ENCODE results near the gene KIRREL3. TPM values are rescaled to one million over a fixed set of nuclear protein-coding genes. Genes with fewer than 3 reads are reported as not detected.

Gene KIRREL3
- polyA plus RNA-seq, 1 donor (not counting 4 experiments of a cell fraction or from before 2014, with no cell fraction given): 0.04 TPM

DNA sequence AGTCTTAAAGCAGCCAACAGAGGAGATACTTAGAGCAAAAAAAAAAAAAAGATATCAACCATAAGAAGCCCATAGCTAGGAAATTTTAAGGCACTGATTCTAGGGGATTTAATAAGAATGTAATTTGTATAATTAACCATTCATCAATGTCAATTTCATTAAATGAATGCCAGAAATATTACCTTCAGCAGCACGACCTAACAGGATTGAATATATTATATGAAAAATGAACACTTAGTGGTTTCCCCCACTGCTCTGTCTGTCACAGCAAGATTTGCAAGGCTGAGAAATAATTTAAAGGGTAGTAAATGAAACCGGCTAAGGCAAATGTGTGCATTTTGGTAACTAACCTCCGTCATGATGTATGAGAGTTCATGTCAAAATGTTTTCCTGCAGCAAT lies 319.9 kb downstream of the KIRREL3 start:
- Histone ChIP-seq H3K27me3 (ENCODE audit: control insufficient read depth, extremely low read depth, insufficient read depth, low read length) (no peaks in the 10 kb centered on the region), H4K20me1 (ENCODE audit: control insufficient read depth, extremely low read depth, insufficient read depth, low read length) (no peaks in the 10 kb centered on the region), H3K4me2 (ENCODE audit: control insufficient read depth, extremely low read depth, insufficient read depth, low read depth, low read length) (no peak overlapping the region), H3K27ac (ENCODE audit: control insufficient read depth, insufficient read depth, low read length) (no peak overlapping the region), H3K79me2 (ENCODE audit: control insufficient read depth, insufficient read depth, low read length) (no peaks in the 10 kb centered on the region), H3K9me3 (ENCODE audit: control insufficient read depth, low read depth, low read length) (no peaks in the 10 kb centered on the region), H3K9me1 (ENCODE audit: control insufficient read depth, extremely low read depth, insufficient read depth, low read length) (no peaks in the 10 kb centered on the region), H3K9ac (ENCODE audit: control insufficient read depth, extremely low read depth, insufficient read depth, low read length) (no peak overlapping the region), H3K4me1 (ENCODE audit: control insufficient read depth, extremely low read depth, insufficient read depth, low read length) (no peaks in the 10 kb centered on the region), H3K36me3 (ENCODE audit: control insufficient read depth in 2 of 2, extremely low read depth in 1 of 2, insufficient read depth in 2 of 2, low read length in 2 of 2) (no peaks in the 10 kb centered on the region), H3K4me3 (ENCODE audit: control insufficient read depth in 2 of 3, extremely low read depth in 1 of 3, insufficient read depth in 2 of 3, low read depth in 1 of 3, low read length in 3 of 3) (no peak overlapping the region), H2AFZ (ENCODE audit: control insufficient read depth, low read length) (no peak overlapping the region)
- dilution Hi-C loops (cut with MboI; ENCODE audit: extremely low pct_ligation_motif_present, low sequenced_read_pairs): no loop called here
- TF ChIP-seq EZH2 (IDR thresholded peaks at IDR 0.05; ENCODE audit: low read length): no peak
- TF ChIP-seq, protein P1, sequence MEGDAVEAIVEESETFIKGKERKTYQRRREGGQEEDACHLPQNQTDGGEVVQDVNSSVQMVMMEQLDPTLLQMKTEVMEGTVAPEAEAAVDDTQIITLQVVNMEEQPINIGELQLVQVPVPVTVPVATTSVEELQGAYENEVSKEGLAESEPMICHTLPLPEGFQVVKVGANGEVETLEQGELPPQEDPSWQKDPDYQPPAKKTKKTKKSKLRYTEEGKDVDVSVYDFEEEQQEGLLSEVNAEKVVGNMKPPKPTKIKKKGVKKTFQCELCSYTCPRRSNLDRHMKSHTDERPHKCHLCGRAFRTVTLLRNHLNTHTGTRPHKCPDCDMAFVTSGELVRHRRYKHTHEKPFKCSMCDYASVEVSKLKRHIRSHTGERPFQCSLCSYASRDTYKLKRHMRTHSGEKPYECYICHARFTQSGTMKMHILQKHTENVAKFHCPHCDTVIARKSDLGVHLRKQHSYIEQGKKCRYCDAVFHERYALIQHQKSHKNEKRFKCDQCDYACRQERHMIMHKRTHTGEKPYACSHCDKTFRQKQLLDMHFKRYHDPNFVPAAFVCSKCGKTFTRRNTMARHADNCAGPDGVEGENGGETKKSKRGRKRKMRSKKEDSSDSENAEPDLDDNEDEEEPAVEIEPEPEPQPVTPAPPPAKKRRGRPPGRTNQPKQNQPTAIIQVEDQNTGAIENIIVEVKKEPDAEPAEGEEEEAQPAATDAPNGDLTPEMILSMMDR (optimal IDR thresholded peaks at IDR 0.05 in 1 of 3, IDR thresholded peaks at IDR 0.05 in 1 of 3, conservative IDR thresholded peaks at IDR 0.05 in 1 of 3; ENCODE audit: extremely low read depth in 1 of 3, insufficient read depth in 2 of 3, low read length in 3 of 3): no peak
- FAIRE-seq (no peak), DNase-seq (ENCODE audit: low read depth, low spot score) (no peak)

GRCh38 chr11:126680131-126680530 lies 320.4 kb downstream of the KIRREL3 start:
- Histone ChIP-seq H2AFZ (ENCODE audit: control insufficient read depth, low read length) (no peak overlapping the region), H3K27ac (ENCODE audit: control insufficient read depth, insufficient read depth, low read length) (no peak overlapping the region), H3K4me1 (ENCODE audit: control insufficient read depth, extremely low read depth, insufficient read depth, low read length) (no peaks in the 10 kb centered on the region), H3K9me1 (ENCODE audit: control insufficient read depth, extremely low read depth, insufficient read depth, low read length) (no peaks in the 10 kb centered on the region), H4K20me1 (ENCODE audit: control insufficient read depth, extremely low read depth, insufficient read depth, low read length) (no peaks in the 10 kb centered on the region), H3K4me3 (ENCODE audit: control insufficient read depth in 2 of 3, extremely low read depth in 1 of 3, insufficient read depth in 2 of 3, low read depth in 1 of 3, low read length in 3 of 3) (no peak overlapping the region), H3K9ac (ENCODE audit: control insufficient read depth, extremely low read depth, insufficient read depth, low read length) (no peak overlapping the region), H3K36me3 (ENCODE audit: control insufficient read depth in 2 of 2, extremely low read depth in 1 of 2, insufficient read depth in 2 of 2, low read length in 2 of 2) (no peaks in the 10 kb centered on the region), H3K9me3 (ENCODE audit: control insufficient read depth, low read depth, low read length) (no peaks in the 10 kb centered on the region), H3K4me2 (ENCODE audit: control insufficient read depth, extremely low read depth, insufficient read depth, low read depth, low read length) (no peak overlapping the region), H3K79me2 (ENCODE audit: control insufficient read depth, insufficient read depth, low read length) (no peaks in the 10 kb centered on the region), H3K27me3 (ENCODE audit: control insufficient read depth, extremely low read depth, insufficient read depth, low read length) (no peaks in the 10 kb centered on the region)
- dilution Hi-C loops (cut with MboI; ENCODE audit: extremely low pct_ligation_motif_present, low sequenced_read_pairs): no loop called here
- TF ChIP-seq, protein P1 (optimal IDR thresholded peaks at IDR 0.05 in 1 of 3, IDR thresholded peaks at IDR 0.05 in 1 of 3, conservative IDR thresholded peaks at IDR 0.05 in 1 of 3; ENCODE audit: extremely low read depth in 1 of 3, insufficient read depth in 2 of 3, low read length in 3 of 3): no peak
- TF ChIP-seq EZH2 (IDR thresholded peaks at IDR 0.05; ENCODE audit: low read length): no peak
- DNase-seq (ENCODE audit: low read depth, low spot score) (no peak), FAIRE-seq (no peak)
